NB4 (cell line): ENCODE data around the gene MPHOSPH8.

Experiments
- POLR2A ChIP-seq: IDR thresholded peaks from 2 replicates; pipeline ENCODE4 v1.6.1; 2011; ENCODE audit warnings: mild to moderate bottlenecking; ENCODE audit not compliant: insufficient read length; ENCODE audit errors: extremely low read depth
- TF ChIP-seq, protein P1 (sequence below): IDR thresholded peaks from one replicate; pipeline ENCODE4 v1.5.1; 2012; ENCODE audit warnings: low read depth, low read length

DNA sequence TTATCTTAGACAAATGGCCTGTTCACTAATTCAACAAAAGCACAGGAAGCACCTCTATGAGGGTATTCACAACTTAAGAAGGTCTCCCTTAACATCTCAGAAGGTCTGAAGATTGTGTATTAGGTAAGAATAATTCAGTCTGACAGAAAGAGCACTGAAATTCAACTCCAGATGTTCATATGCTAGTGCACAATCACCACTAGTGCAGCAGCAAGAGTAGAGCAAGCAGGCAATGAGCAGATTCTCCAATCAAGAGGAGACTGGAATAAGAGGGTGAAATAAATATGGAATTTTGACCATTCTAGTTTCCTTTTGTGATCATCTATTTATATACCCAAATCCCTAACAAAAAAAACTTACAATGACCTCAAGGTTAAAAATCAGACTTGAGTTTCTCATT lies 52.0 kb downstream of the MPHOSPH8 start:
- TF ChIP-seq, protein P1, sequence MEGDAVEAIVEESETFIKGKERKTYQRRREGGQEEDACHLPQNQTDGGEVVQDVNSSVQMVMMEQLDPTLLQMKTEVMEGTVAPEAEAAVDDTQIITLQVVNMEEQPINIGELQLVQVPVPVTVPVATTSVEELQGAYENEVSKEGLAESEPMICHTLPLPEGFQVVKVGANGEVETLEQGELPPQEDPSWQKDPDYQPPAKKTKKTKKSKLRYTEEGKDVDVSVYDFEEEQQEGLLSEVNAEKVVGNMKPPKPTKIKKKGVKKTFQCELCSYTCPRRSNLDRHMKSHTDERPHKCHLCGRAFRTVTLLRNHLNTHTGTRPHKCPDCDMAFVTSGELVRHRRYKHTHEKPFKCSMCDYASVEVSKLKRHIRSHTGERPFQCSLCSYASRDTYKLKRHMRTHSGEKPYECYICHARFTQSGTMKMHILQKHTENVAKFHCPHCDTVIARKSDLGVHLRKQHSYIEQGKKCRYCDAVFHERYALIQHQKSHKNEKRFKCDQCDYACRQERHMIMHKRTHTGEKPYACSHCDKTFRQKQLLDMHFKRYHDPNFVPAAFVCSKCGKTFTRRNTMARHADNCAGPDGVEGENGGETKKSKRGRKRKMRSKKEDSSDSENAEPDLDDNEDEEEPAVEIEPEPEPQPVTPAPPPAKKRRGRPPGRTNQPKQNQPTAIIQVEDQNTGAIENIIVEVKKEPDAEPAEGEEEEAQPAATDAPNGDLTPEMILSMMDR, result no peak
- TF ChIP-seq POLR2A, result no peak
